ENCODE data around the gene TRPC4.

DNA sequence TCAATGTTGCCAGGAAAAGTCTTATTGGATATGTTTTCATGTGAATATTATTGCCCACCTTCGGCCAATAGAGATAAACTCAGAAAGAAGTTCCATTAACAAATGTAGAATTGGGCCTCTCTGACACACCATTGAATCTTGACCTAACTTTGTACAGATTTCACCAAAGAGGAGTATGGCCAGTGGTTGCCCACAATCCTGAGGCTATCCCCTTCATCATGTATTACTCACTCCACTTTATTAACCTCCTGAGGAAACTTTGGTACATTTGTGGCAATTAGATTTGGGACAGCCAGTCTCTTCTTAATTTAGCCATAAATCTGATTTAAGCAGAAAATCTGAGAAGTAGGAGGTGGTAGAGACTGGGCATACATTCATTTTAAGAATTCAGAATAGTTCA, 217.7 kb downstream of the TRPC4 start:
- TF ChIP-seq, protein P1, sequence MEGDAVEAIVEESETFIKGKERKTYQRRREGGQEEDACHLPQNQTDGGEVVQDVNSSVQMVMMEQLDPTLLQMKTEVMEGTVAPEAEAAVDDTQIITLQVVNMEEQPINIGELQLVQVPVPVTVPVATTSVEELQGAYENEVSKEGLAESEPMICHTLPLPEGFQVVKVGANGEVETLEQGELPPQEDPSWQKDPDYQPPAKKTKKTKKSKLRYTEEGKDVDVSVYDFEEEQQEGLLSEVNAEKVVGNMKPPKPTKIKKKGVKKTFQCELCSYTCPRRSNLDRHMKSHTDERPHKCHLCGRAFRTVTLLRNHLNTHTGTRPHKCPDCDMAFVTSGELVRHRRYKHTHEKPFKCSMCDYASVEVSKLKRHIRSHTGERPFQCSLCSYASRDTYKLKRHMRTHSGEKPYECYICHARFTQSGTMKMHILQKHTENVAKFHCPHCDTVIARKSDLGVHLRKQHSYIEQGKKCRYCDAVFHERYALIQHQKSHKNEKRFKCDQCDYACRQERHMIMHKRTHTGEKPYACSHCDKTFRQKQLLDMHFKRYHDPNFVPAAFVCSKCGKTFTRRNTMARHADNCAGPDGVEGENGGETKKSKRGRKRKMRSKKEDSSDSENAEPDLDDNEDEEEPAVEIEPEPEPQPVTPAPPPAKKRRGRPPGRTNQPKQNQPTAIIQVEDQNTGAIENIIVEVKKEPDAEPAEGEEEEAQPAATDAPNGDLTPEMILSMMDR (conservative IDR thresholded peaks at IDR 0.05; ENCODE audit: low read length), result no peak
- TF ChIP-seq EZH2phosphoT487 (IDR thresholded peaks at IDR 0.05; ENCODE audit: borderline replicate concordance), result no peak
